H9 (cell line): ENCODE data around the gene ZNF524. TPM values are rescaled to one million over a fixed set of nuclear protein-coding genes. Genes with fewer than 3 reads are reported as not detected.

Experiments used
- DNase-seq: peaks from one replicate; pipeline ENCODE4 v3.0.0-alpha.2; 2017
- H2AFZ ChIP-seq: one replicate; pipeline ENCODE4 v1.6.1; 2013; ENCODE audit warnings: mild to moderate bottlenecking, low read length, control low read depth, moderate library complexity
- H2AK5ac ChIP-seq: 2 replicates; pipeline ENCODE4 v1.6.1; 2013; ENCODE audit warnings: low read length, control low read depth, mixed read lengths; ENCODE audit not compliant: insufficient read length
- H2BK120ac ChIP-seq: one replicate; pipeline ENCODE4 v1.6.1; 2013; ENCODE audit warnings: low read depth, mild to moderate bottlenecking, low read length, control low read depth, inconsistent platforms; ENCODE audit not compliant: poor library complexity, severe bottlenecking
- H2BK12ac ChIP-seq: 2 replicates; pipeline ENCODE4 v1.6.1; 2013; ENCODE audit warnings: low read length, control low read depth, mixed read lengths, low read depth; ENCODE audit not compliant: insufficient read length
- H2BK15ac ChIP-seq: 2 replicates; pipeline ENCODE4 v1.6.1; 2013; ENCODE audit warnings: low read depth, low read length, control low read depth
- H2BK20ac ChIP-seq: one replicate; pipeline ENCODE4 v1.6.1; 2013; ENCODE audit warnings: low read depth, mild to moderate bottlenecking, low read length, control low read depth, inconsistent platforms; ENCODE audit not compliant: poor library complexity, severe bottlenecking
- H2BK5ac ChIP-seq: 2 replicates; pipeline ENCODE4 v1.6.1; 2013; ENCODE audit warnings: low read length, control low read depth, mixed read lengths; ENCODE audit not compliant: insufficient read length
- H3K14ac ChIP-seq: 2 replicates; pipeline ENCODE4 v1.6.1; 2013; ENCODE audit warnings: low read length, control low read depth; ENCODE audit not compliant: insufficient read depth
- H3K18ac ChIP-seq: 2 replicates; pipeline ENCODE4 v1.6.1; 2013; ENCODE audit warnings: low read depth, mild to moderate bottlenecking, mixed read lengths, low read length, control low read depth; ENCODE audit not compliant: insufficient read length
- H3K23ac ChIP-seq: 2 replicates; pipeline ENCODE4 v1.6.1; 2013; ENCODE audit warnings: low read length, control low read depth, mixed read lengths, low read depth; ENCODE audit not compliant: insufficient read length
- H3K23me2 ChIP-seq: 2 replicates; pipeline ENCODE4 v1.6.1; 2013; ENCODE audit warnings: low read depth, mild to moderate bottlenecking, mixed read lengths, low read length, control low read depth; ENCODE audit not compliant: insufficient read length, poor library complexity, severe bottlenecking
- H3K27ac ChIP-seq: 2 replicates; pipeline ENCODE4 v1.5.1; 2013; ENCODE audit warnings: low read length, control low read depth, mixed read lengths, low read depth; ENCODE audit not compliant: insufficient read length
- H3K27me3 ChIP-seq: 2 replicates; pipeline ENCODE4 v1.6.1; 2013; ENCODE audit warnings: low read length, control low read depth, inconsistent platforms; ENCODE audit not compliant: insufficient read depth
- H3K4ac ChIP-seq: 2 replicates; pipeline ENCODE4 v1.6.1; 2013; ENCODE audit warnings: low read depth, mild to moderate bottlenecking, control low read depth, inconsistent platforms, low read length, moderate library complexity
- H3K4me1 ChIP-seq: 2 replicates; pipeline ENCODE4 v1.6.1; 2013; ENCODE audit warnings: low read length, control low read depth, inconsistent platforms; ENCODE audit not compliant: insufficient read depth
- H3K4me2 ChIP-seq: 2 replicates; pipeline ENCODE4 v1.6.1; 2013; ENCODE audit warnings: low read length, control low read depth, mixed read lengths; ENCODE audit not compliant: insufficient read length, insufficient read depth
- H3K56ac ChIP-seq: 2 replicates; pipeline ENCODE4 v1.6.1; 2013; ENCODE audit warnings: low read depth, mild to moderate bottlenecking, mixed read lengths, low read length, control low read depth; ENCODE audit not compliant: insufficient read length
- H3K79me1 ChIP-seq: 2 replicates; pipeline ENCODE4 v1.6.1; 2013; ENCODE audit warnings: low read depth, mild to moderate bottlenecking, moderate library complexity, low read length, control low read depth, inconsistent platforms; ENCODE audit not compliant: insufficient read depth, poor library complexity, severe bottlenecking
- H3K79me2 ChIP-seq: 2 replicates; pipeline ENCODE4 v1.6.1; 2013; ENCODE audit warnings: low read length, control low read depth, inconsistent platforms; ENCODE audit not compliant: insufficient read depth
- H3K9ac ChIP-seq: 2 replicates; pipeline ENCODE4 v1.6.1; 2013; ENCODE audit warnings: low read length, control low read depth, mixed read lengths; ENCODE audit not compliant: insufficient read length; ENCODE audit errors: extremely low read depth
- H3K9me3 ChIP-seq: one replicate; pipeline ENCODE4 v1.6.1; 2013; ENCODE audit warnings: low read depth, low read length, inconsistent platforms; ENCODE audit not compliant: control insufficient read depth
- H3T11ph ChIP-seq: one replicate; pipeline ENCODE4 v1.6.1; 2013; ENCODE audit warnings: mild to moderate bottlenecking, low read length, control low read depth, inconsistent platforms
- H4K20me1 ChIP-seq: one replicate; pipeline ENCODE4 v1.6.1; 2013; ENCODE audit not compliant: control insufficient read depth, insufficient read length, insufficient read depth
- H4K5ac ChIP-seq: 2 replicates; pipeline ENCODE4 v1.6.1; 2013; ENCODE audit warnings: low read depth, mild to moderate bottlenecking, mixed read lengths, low read length, control low read depth; ENCODE audit not compliant: insufficient read length
- H4K8ac ChIP-seq: replicated peaks from 2 replicates; pipeline ENCODE4 v1.6.1; 2013; ENCODE audit warnings: low read length, control low read depth, mixed read lengths, low read depth; ENCODE audit not compliant: insufficient read length
- H4K91ac ChIP-seq: 2 replicates; pipeline ENCODE4 v1.6.1; 2013; ENCODE audit warnings: low read depth, mild to moderate bottlenecking, moderate library complexity, mixed read lengths, low read length, control low read depth; ENCODE audit not compliant: insufficient read length
- H3K27ac Mint-ChIP-seq, 3 experiments: 2 replicates in 2 of 3; 3 replicates in 1 of 3; pipeline ENCODE4 v1.8.0; 2020 to 2021; ENCODE audit warnings: mixed read lengths in 3 of 3, mild to moderate bottlenecking in 1 of 3, moderate library complexity in 1 of 3
- H3K27me3 Mint-ChIP-seq: 2 replicates; pipeline ENCODE4 v1.8.0; 2021; ENCODE audit warnings: low read depth, mild to moderate bottlenecking, moderate library complexity, mixed read lengths
- H3K36me3 Mint-ChIP-seq, 3 experiments: 2 replicates in 2 of 3; 3 replicates in 1 of 3; pipeline ENCODE4 v1.8.0; 2020 to 2021; ENCODE audit warnings: low read depth in 3 of 3, mixed read lengths in 3 of 3; ENCODE audit not compliant: insufficient read depth in 1 of 3
- H3K4me1 Mint-ChIP-seq, 2 experiments: 2 replicates each; pipeline ENCODE4 v1.8.0; 2020; ENCODE audit warnings: mixed read lengths in 2 of 2
- H3K4me3 Mint-ChIP-seq, 2 experiments: 2 replicates in 1 of 2; 3 replicates in 1 of 2; pipeline ENCODE4 v1.8.0; 2020 to 2021; ENCODE audit warnings: mild to moderate bottlenecking in 2 of 2, mixed read lengths in 2 of 2, moderate library complexity in 1 of 2
- H3K9me3 Mint-ChIP-seq, 2 experiments: 2 replicates in 1 of 2; 3 replicates in 1 of 2; pipeline ENCODE4 v1.8.0; 2020; ENCODE audit warnings: mild to moderate bottlenecking in 2 of 2, mixed read lengths in 2 of 2, moderate library complexity in 1 of 2
- CTCF ChIP-seq: fragments of 200-600 bp; sonication (generic); conservative IDR thresholded peaks from 3 replicates; pipeline ENCODE4 v1.8.0; 2021; ENCODE audit warnings: antibody characterized with exemption, mild to moderate bottlenecking
- WGBS: extraction: QIAGEN DNeasy Blood & Tissue Kit; methylation state at CpG from one replicate; pipeline ENCODE4 v1.1.7; 2013; ENCODE audit warnings: missing lambda C conversion rate, low lambda C conversion rate, mixed read lengths; ENCODE audit not compliant: insufficient read length; ENCODE audit errors: extremely low coverage; 5-methylcytosine and 5-hydroxymethylcytosine counted together
- total RNA-seq: library from RNA; stranded (reverse); gene quantifications from 2 replicates; pipeline ENCODE4 v1.2.1, GENCODE V29; 2021

Gene ZNF524
- total RNA-seq, 1 experiment from 2014 or later = 3.0 TPM

GRCh38 chr19:55614711-55615542 lies 14.8 kb downstream of the ZNF524 start:
- Histone ChIP-seq H4K20me1 (no peaks in the 10 kb centered on the region), H2BK120ac (no peak overlapping the region), H3K9me3 (no peaks in the 10 kb centered on the region), H3K27me3 (no peaks in the 10 kb centered on the region), H3K79me1 (no peaks in the 10 kb centered on the region), H2BK5ac (no peak overlapping the region), H3K23me2 (no peaks in the 10 kb centered on the region), H3K4me2 (no peak overlapping the region), H2AFZ (no peak overlapping the region), H2BK15ac (no peak overlapping the region), H3T11ph (no peak overlapping the region), H3K27ac (no peak overlapping the region), H4K5ac (no peak overlapping the region), H3K18ac (no peak overlapping the region), H2AK5ac (no peak overlapping the region), H2BK12ac (no peak overlapping the region), H3K23ac (no peak overlapping the region), H3K56ac (no peak overlapping the region), H3K9ac (no peak overlapping the region), H3K14ac (no peak overlapping the region), H3K4me1 (no peaks in the 10 kb centered on the region), H4K8ac (no peak overlapping the region), H3K79me2 (0 out of 2 replicates have a peak, but pooled peaks cover 1% of the 10 kb centered on the region), H4K91ac (no peak overlapping the region), H2BK20ac (no peak overlapping the region), H3K4ac (no peak overlapping the region)
- no peak for DNase-seq
- Mint-ChIP-seq H3K4me3 (no peak overlapping the region), H3K4me1 (peaks cover 0 to 2% of the 10 kb centered on the region in 2 experiments; a peak in 1 of 4 replicates), H3K9me3 (no peaks in the 10 kb centered on the region), H3K27me3 (peaks cover 2% of the 10 kb centered on the region), H3K27ac (no peak overlapping the region), H3K36me3 (peaks cover 12 to 39% (median 34%) of the 10 kb centered on the region in 3 experiments)
- WGBS = no CpG with 5 or more reads among the region's 98 CpGs
- TF ChIP-seq CTCF = no peak
